ENCODE results near the gene KLRK1.
"Not testable (repeated sequence)": the region's sequence is repeated elsewhere in the genome, so short reads cannot be mapped to it uniquely, and the experiment has no call there.

The KLRK1 gene

GRCh38 chr12:10387498-10387897 lies 2.3 kb downstream of the KLRK1 start:
- DNase-seq: not testable (repeated sequence)

- DNase-seq: no peak
Observed at GRCh38 chr12:10386857-10387256, 3.0 kb downstream of the KLRK1 start.

GRCh38 chr12:10385166-10385613 lies 4.7 kb downstream of the KLRK1 start:
- DNase-seq: no peak

GRCh38 chr12:10384191-10384590 lies 5.7 kb downstream of the KLRK1 start:
- DNase-seq: no peak

GRCh38 chr12:10381928-10382628 lies 7.8 kb downstream of the KLRK1 start:
- DNase-seq: no peak

- DNase-seq: not testable (repeated sequence)
Observed at GRCh38 chr12:10378737-10379136, 11.1 kb downstream of the KLRK1 start.

- no peak for DNase-seq
Observed at GRCh38 chr12:10374624-10375018, 15.2 kb downstream of the KLRK1 start.

- DNase-seq: no peak
Observed at GRCh38 chr12:10372559-10372958, 17.3 kb downstream of the KLRK1 start.

GRCh38 chr12:10371893-10372535 lies 17.8 kb downstream of the KLRK1 start:
- DNase-seq: not testable (repeated sequence)

- DNase-seq: no peak
Observed at GRCh38 chr12:10369557-10370415, 20.1 kb downstream of the KLRK1 start.

- DNase-seq: no peak
Observed at GRCh38 chr12:10368206-10369171, 21.4 kb downstream of the KLRK1 start.

GRCh38 chr12:10367714-10368113 lies 22.1 kb downstream of the KLRK1 start:
- not testable (repeated sequence) for DNase-seq

GRCh38 chr12:10366875-10367274 lies 23.0 kb downstream of the KLRK1 start:
- DNase-seq: no peak

- no peak for DNase-seq
Observed at GRCh38 chr12:10365696-10366405, 24.0 kb downstream of the KLRK1 start.

- peak; percentile 90 for DNase-seq
Observed at GRCh38 chr12:10364815-10365622, 24.8 kb downstream of the KLRK1 start.

- peak; percentile 77 for DNase-seq
Observed at GRCh38 chr12:10363914-10364814, 25.7 kb downstream of the KLRK1 start.

GRCh38 chr12:10363658-10363913 lies 26.3 kb downstream of the KLRK1 start:
- no peak for DNase-seq

- no peak for DNase-seq
Observed at GRCh38 chr12:10362828-10363657, 26.8 kb downstream of the KLRK1 start.

- no peak for DNase-seq
Observed at GRCh38 chr12:10362325-10362724, 27.5 kb downstream of the KLRK1 start.
